HG02943 (cell line): ENCODE measurements around the gene NPLOC4.

Experiments used
- ATAC-seq: cut with Tn5 transposase; IDR thresholded peaks from one replicate; pipeline ENCODE4 v1.9.1; 2021; ENCODE audit warnings: mild to moderate bottlenecking, low read depth, moderate library complexity; ENCODE audit not compliant: unreplicated experiment

NPLOC4 gene

DNA sequence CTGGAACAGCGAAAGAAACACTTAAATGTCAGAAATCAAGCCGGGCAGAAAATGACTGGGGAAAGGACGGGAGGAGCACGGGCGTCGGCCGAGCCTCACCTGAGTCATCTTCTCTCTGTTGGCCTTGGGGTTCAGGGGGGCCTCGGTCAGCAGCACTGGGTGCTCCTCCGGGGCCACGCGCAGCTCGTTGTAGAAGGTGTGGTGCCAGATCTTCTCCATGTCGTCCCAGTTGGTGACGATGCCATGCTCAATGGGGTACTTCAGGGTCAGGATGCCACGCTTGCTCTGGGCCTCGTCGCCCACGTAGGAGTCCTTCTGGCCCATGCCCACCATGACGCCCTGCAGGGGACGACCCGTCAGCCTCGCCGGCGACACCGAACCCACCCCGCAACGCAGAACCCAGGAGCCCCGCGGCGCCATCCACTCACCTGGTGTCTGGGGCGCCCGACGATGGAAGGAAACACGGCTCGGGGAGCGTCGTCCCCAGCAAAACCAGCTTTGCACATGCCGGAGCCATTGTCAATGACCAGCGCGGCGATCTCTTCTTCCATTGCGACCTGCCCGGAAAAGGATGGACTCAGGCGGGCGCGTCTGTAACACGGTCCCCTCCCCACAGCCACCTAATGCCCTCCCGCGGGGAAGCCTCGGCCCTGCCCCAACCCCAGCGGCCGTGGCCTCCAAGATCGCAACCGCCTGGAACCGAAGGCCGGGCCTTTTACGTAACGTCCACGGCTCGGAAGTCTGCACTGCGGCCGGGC lies 124.9 kb downstream of the NPLOC4 start:
- no peak for ATAC-seq

DNA sequence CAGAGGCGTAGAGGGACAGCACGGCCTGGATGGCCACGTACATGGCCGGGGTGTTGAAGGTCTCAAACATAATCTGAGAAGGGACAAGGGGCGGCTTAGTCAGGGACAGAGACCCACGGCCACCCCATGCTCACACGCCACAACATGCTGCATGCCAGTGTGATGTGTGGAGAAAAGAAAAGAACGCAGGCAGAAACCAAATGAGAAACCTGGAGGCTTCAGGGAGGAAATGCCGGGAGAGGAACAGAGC lies 125.4 kb downstream of the NPLOC4 start:
- no peak for ATAC-seq

DNA sequence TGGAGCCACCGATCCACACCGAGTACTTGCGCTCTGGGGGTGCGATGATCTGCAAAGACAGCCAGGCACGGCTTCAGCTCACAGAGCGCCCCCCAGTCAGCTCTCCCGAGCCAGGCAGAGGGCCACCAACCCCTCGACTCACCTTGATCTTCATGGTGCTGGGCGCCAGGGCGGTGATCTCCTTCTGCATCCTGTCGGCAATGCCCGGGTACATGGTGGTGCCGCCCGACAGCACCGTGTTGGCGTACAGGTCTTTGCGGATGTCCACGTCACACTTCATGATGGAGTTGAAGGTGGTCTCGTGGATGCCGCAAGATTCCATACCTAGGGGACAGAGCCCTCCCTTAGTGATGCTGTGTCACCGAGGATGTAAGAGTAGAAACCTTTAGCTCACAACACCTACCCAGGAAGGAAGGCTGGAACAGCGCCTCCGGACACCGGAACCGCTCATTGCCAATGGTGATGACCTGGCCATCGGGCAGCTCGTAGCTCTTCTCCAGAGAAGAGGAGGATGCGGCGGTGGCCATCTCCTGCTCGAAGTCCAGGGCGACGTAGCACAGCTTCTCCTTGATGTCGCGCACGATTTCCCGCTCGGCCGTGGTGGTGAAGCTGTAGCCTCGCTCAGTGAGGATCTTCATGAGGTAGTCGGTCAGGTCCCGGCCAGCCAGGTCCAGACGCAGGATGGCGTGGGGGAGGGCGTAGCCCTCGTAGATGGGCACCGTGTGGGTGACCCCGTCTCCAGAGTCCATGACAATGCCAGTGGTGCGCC lies 125.9 kb downstream of the NPLOC4 start:
- ATAC-seq, result no peak

DNA sequence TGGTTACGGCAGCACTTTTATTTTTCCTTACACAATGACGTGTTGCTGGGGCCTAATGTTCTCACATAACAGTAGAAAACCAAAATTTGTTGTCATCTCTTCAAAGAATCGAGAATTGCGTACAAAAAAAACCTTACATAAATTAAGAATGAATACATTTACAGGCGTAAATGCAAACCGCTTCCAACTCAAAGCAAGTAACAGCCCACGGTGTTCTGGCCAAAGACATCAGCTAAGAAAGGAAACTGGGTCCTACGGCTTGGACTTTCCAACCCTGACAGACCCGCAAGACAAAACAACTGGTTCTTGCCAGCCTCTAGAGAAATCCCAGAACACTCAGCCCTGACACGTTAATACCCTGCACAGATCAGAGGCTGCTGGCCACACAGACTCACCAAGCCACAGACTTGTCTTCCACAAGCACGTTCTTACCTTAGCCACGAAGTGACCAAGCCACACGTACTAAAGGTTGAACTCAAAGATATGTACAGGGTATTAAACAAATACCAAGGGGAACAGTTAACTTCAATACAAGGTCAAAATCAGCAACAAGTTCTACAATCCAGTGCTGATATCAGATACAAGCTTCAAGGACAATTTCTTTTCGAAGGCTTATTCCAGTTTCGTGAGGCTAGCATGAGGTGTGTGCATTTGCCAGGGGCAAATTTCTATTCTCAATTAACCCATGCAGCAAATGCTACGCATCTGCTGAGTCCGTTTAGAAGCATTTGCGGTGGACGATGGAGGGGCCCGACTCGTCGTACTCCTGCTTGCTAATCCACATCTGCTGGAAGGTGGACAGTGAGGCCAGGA lies 126.7 kb downstream of the NPLOC4 start:
- no peak for ATAC-seq

DNA sequence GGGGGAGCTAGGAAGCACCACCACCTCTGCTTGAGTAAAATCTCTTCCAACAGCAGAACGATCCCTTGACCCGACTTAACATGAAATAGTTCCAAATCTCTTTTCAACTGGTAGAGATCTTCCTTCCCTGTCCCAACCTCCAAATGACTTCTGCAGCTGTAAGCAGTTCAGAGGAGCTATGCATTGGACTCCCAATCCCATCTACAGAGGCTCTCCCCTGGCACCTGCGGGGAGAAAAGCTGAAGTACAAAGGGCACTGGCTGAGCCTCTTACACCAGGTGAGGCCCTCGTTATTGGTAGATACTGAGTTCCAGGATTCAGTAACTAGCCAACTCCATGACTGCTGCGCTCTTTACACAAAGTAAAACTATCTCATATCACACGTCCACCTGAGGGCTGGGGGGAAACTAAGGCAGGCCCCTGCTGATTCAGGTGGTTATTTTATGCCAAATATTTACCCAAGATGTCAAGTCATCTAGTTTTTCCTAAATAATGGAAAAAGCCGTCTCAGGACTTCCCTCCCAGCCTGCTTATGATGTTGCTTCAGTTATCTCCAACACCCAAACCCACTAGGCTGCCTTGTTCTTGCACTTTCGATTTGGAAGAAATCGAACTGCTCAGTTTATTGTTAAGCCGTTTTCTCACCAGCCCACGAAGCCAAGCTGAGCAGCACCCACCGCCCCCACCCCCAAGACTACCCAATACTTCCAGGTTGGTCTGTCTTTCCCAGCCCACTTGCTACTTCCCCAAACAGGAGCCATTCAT lies 127.5 kb downstream of the NPLOC4 start:
- ATAC-seq, result no peak

DNA sequence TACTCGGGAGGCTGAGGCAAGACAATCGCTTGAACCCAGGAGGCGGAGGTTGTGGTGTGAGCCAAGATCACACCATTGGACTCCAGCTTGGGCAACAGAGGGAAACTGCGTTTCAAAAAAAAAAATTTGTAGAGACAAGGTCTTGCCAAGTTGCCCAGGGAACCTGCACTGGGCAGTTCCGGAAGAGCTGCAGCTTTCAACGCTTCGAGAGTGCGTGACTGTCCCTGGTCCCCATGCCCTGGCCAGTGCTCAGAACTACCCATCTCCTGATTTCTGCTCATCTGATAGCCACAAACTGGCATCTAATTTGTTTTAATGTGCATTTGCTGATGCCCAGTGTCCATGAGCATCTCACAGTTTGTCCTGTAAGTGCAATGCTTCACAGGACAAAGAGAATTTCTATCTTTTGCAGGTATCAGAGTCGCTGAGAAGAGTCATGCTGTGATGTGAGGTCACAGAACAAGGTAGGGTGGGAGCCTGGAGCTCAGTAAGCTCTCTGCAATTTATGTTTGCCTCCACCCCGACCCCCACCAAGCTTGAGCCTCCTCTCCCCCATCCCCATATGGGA lies 128.2 kb downstream of the NPLOC4 start:
- ATAC-seq, result no peak
